SH-SY5Y (cell line): ENCODE data around the gene SEC61A2.

Experiments
- GATA2 ChIP-seq: IDR thresholded peaks from 2 replicates; pipeline ENCODE4 v1.6.1; 2011; ENCODE audit warnings: mild to moderate bottlenecking, low read depth, low read length
- GATA3 ChIP-seq: IDR thresholded peaks from 2 replicates; pipeline ENCODE4 v1.6.1; 2011; ENCODE audit warnings: low read depth, mild to moderate bottlenecking, low read length, moderate library complexity

SEC61A2 gene

GRCh38 chr10:12181065-12181775, 51.7 kb downstream of the SEC61A2 start:
- TF ChIP-seq GATA3 = no peak

GRCh38 chr10:12184165-12184564, 54.7 kb downstream of the SEC61A2 start:
- TF ChIP-seq GATA3 (no peak), GATA2 (no peak)

GRCh38 chr10:12186323-12186722, 56.8 kb downstream of the SEC61A2 start:
- TF ChIP-seq GATA3 (no peak), GATA2 (no peak)

- TF ChIP-seq GATA2 (no peak), GATA3 (no peak)
Observed at GRCh38 chr10:12187321-12187905, 57.9 kb downstream of the SEC61A2 start.

GRCh38 chr10:12188656-12189055, 59.2 kb downstream of the SEC61A2 start:
- TF ChIP-seq GATA3 (no peak), GATA2 (no peak)

- TF ChIP-seq GATA3 (no peak), GATA2 (no peak)
Observed at GRCh38 chr10:12189426-12189825, 59.9 kb downstream of the SEC61A2 start.

GRCh38 chr10:12191715-12192114, 62.2 kb downstream of the SEC61A2 start:
- TF ChIP-seq GATA2 (no peak), GATA3 (no peak)

- TF ChIP-seq GATA3 (no peak), GATA2 (no peak)
Observed at GRCh38 chr10:12193193-12193592, 63.7 kb downstream of the SEC61A2 start.

- TF ChIP-seq GATA2 (no peak), GATA3 (no peak)
Observed at GRCh38 chr10:12194752-12195271, 65.3 kb downstream of the SEC61A2 start.

GRCh38 chr10:12195281-12195602, 65.8 kb downstream of the SEC61A2 start:
- TF ChIP-seq GATA3 = no peak
- no peak for TF ChIP-seq GATA2

- TF ChIP-seq GATA2 (no peak), GATA3 (no peak)
Observed at GRCh38 chr10:12195603-12196506, 66.4 kb downstream of the SEC61A2 start, which contains the start of the genes CDC123 and NUDT5. Gene CDC123 (plus strand): TSS chr10:12196188. CDS start chr10:12196246, 58 bp downstream. Gene NUDT5 (minus strand): TSS chr10:12195891. CDS start chr10:12186291, 9,600 bp downstream.

- TF ChIP-seq GATA2 = no peak
- no peak for TF ChIP-seq GATA3
Observed at GRCh38 chr10:12196531-12197211, 67.2 kb downstream of the SEC61A2 start.

- TF ChIP-seq GATA2 = no peak
- no peak for TF ChIP-seq GATA3
Observed at GRCh38 chr10:12198156-12198555, 68.7 kb downstream of the SEC61A2 start.

GRCh38 chr10:12200850-12201249, 71.4 kb downstream of the SEC61A2 start:
- no peak for TF ChIP-seq GATA3
- TF ChIP-seq GATA2 = no peak

- TF ChIP-seq GATA2 = no peak
- TF ChIP-seq GATA3 = no peak
Observed at GRCh38 chr10:12201543-12201942, 72.1 kb downstream of the SEC61A2 start.
